Stomach (tissue), 4 donors: ENCODE data around the gene OMG.

Source experiments
- EP300 ChIP-seq: sonication (generic); formaldehyde crosslinking; IDR thresholded peaks from one replicate; pipeline ENCODE4 v1.6.1; 2017; ENCODE audit warnings: antibody characterized with exemption
- POLR2A ChIP-seq, 4 donors: fragments of 450-650 bp; IDR thresholded peaks; one replicate each; pipeline ENCODE4 v1.6.1; 2016; ENCODE audit warnings: antibody characterized with exemption in 4 of 4, control low read depth in 2 of 4, mild to moderate bottlenecking in 1 of 4, moderate library complexity in 1 of 4
- POLR2AphosphoS5 ChIP-seq, 3 donors: sonication (generic); formaldehyde crosslinking; IDR thresholded peaks; one replicate each; pipeline ENCODE4 v1.6.1; 2016; ENCODE audit warnings: antibody characterized with exemption in 3 of 3
- TF ChIP-seq, protein P1 (sequence below), 7 experiments: fragments of 450-650 bp in 4 of 7; fragments of 200-600 bp in 3 of 7; sonication (generic) in 3 of 7; IDR thresholded peaks; one replicate each; pipeline ENCODE4 v1.5.1; 2016 to 2019; ENCODE audit warnings: antibody characterized with exemption in 7 of 7, control low read depth in 2 of 7, mild to moderate bottlenecking in 1 of 7

DNA sequence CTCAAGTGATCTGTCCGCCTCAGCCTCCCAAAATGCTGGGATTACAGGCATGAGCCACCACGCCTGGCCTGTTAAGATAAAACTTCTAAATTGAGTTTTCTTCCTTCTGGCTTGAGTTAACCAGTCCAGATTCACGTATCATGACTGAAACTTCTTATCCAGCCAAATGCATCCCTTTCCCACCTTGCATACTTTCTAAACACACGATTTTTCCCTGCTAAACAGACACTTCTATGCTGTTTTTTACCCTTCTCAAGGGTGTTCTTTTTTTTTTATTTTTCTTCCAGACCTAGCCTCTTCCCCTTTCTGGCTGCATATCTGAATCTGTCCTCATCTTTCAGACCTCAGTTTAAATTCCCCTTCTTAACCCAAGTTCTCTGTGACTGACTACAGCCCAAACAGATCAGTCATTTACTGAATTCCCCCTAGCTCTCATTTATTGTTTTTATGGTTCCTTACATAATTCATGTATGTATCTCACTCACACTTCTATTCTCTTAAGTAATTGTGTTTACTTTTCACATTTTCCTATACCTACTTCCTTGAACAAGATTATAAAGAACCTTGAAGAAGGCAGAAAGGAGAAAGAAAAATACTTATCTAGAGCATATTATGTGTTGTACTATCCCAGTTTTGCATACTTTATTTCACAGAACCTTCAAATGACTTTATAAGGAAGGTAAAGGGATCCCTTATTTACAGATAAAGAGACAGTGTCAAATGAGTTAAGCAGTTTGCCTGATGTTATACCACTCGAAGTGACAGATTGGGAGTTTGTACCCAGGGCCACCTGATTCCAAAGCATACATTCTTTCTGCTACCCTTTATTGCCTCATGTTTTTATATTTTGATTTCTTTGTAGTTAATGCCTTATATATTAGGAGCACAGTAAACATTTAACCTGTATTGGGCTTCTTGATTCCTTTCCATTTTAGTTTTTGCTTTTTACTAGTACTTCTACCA, 11.6 kb upstream of the OMG start:
- TF ChIP-seq POLR2A (IDR thresholded peaks at IDR 0.05) (no peak), EP300 (no peak), POLR2AphosphoS5 (IDR thresholded peaks at IDR 0.05) (no peak)
- TF ChIP-seq, protein P1, sequence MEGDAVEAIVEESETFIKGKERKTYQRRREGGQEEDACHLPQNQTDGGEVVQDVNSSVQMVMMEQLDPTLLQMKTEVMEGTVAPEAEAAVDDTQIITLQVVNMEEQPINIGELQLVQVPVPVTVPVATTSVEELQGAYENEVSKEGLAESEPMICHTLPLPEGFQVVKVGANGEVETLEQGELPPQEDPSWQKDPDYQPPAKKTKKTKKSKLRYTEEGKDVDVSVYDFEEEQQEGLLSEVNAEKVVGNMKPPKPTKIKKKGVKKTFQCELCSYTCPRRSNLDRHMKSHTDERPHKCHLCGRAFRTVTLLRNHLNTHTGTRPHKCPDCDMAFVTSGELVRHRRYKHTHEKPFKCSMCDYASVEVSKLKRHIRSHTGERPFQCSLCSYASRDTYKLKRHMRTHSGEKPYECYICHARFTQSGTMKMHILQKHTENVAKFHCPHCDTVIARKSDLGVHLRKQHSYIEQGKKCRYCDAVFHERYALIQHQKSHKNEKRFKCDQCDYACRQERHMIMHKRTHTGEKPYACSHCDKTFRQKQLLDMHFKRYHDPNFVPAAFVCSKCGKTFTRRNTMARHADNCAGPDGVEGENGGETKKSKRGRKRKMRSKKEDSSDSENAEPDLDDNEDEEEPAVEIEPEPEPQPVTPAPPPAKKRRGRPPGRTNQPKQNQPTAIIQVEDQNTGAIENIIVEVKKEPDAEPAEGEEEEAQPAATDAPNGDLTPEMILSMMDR (IDR thresholded peaks at IDR 0.05) = no peak
